ENCODE measurements around the gene ZP2.

- TF ChIP-seq EZH2 (IDR thresholded peaks at IDR 0.05; ENCODE audit: borderline replicate concordance, low read depth, low read length, severe bottlenecking) (no peak), CTCF (IDR thresholded peaks at IDR 0.05; ENCODE audit: borderline replicate concordance, extremely low read depth, low read length, poor library complexity, severe bottlenecking) (no peak)
Measured at GRCh38 chr16:21167360-21167759, 44.0 kb downstream of the ZP2 start.

All from DND-41 (cell line).